ENCODE measurements around the gene CTSD. TPM values are rescaled to one million over a fixed set of nuclear protein-coding genes. Genes with fewer than 3 reads are reported as not detected.

Gene CTSD
- total RNA-seq, 1 experiment from 2014 or later: 199 TPM

DNA sequence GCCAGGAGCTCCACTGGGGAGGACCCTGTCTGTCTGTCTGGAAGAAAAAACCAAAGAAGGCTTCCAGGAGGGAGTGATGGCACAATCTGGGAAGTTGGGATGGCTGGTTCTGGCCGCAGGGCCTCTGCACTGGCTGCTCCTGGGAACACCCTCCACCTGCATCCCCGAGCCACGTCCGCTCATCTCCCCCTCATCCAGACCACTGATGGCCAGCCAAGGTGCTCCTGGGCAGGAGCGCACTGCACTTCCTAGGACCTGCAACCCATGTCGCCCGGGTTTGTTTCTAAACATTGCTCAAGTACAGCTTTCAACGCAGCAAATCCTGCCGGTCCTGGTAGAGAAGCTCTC, 8.4 kb downstream of the CTSD start:
- DNase-seq (ENCODE audit: low spot score) (no peak), ATAC-seq (no peak)
- no peak overlapping the region for H3K4me3 Mint-ChIP-seq
- ChIA-PET POLR2A (no interaction called here), CTCF (interaction anchor here (2.1 kb wide), 1 partner anchor 61 kb away, joined by 5 read pairs; no protein-coding TSS in a partner anchor)
- peaks cover 3% of the 10 kb centered on the region for H3K27me3 Mint-ChIP-seq (ENCODE audit: low read depth)
- TF ChIP-seq, protein P1, sequence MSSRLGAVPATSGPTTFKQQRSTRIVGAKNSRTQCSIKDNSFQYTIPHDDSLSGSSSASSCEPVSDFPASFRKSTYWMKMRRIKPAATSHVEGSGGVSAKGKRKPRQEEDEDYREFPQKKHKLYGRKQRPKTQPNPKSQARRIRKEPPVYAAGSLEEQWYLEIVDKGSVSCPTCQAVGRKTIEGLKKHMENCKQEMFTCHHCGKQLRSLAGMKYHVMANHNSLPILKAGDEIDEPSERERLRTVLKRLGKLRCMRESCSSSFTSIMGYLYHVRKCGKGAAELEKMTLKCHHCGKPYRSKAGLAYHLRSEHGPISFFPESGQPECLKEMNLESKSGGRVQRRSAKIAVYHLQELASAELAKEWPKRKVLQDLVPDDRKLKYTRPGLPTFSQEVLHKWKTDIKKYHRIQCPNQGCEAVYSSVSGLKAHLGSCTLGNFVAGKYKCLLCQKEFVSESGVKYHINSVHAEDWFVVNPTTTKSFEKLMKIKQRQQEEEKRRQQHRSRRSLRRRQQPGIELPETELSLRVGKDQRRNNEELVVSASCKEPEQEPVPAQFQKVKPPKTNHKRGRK (CRISPR knock-in tag; IDR thresholded peaks at IDR 0.05; ENCODE audit: borderline replicate concordance): no peak
- TF ChIP-seq MYBL2 (CRISPR knock-in tag; IDR thresholded peaks at IDR 0.05) (no peak), TEAD4 (CRISPR knock-in tag; IDR thresholded peaks at IDR 0.05) (no peak), JAZF1 (CRISPR knock-in tag; IDR thresholded peaks at IDR 0.05) (no peak), ZBTB21 (CRISPR knock-in tag; IDR thresholded peaks at IDR 0.05; ENCODE audit: borderline replicate concordance) (no peak), ETV6 (CRISPR knock-in tag; IDR thresholded peaks at IDR 0.05) (no peak), HMGA2 (CRISPR knock-in tag; IDR thresholded peaks at IDR 0.05) (no peak)
- TF ChIP-seq, protein P2, sequence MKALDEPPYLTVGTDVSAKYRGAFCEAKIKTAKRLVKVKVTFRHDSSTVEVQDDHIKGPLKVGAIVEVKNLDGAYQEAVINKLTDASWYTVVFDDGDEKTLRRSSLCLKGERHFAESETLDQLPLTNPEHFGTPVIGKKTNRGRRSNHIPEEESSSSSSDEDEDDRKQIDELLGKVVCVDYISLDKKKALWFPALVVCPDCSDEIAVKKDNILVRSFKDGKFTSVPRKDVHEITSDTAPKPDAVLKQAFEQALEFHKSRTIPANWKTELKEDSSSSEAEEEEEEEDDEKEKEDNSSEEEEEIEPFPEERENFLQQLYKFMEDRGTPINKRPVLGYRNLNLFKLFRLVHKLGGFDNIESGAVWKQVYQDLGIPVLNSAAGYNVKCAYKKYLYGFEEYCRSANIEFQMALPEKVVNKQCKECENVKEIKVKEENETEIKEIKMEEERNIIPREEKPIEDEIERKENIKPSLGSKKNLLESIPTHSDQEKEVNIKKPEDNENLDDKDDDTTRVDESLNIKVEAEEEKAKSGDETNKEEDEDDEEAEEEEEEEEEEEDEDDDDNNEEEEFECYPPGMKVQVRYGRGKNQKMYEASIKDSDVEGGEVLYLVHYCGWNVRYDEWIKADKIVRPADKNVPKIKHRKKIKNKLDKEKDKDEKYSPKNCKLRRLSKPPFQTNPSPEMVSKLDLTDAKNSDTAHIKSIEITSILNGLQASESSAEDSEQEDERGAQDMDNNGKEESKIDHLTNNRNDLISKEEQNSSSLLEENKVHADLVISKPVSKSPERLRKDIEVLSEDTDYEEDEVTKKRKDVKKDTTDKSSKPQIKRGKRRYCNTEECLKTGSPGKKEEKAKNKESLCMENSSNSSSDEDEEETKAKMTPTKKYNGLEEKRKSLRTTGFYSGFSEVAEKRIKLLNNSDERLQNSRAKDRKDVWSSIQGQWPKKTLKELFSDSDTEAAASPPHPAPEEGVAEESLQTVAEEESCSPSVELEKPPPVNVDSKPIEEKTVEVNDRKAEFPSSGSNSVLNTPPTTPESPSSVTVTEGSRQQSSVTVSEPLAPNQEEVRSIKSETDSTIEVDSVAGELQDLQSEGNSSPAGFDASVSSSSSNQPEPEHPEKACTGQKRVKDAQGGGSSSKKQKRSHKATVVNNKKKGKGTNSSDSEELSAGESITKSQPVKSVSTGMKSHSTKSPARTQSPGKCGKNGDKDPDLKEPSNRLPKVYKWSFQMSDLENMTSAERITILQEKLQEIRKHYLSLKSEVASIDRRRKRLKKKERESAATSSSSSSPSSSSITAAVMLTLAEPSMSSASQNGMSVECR (CRISPR knock-in tag; IDR thresholded peaks at IDR 0.05; ENCODE audit: borderline replicate concordance): no peak
- TF ChIP-seq, protein P3, sequence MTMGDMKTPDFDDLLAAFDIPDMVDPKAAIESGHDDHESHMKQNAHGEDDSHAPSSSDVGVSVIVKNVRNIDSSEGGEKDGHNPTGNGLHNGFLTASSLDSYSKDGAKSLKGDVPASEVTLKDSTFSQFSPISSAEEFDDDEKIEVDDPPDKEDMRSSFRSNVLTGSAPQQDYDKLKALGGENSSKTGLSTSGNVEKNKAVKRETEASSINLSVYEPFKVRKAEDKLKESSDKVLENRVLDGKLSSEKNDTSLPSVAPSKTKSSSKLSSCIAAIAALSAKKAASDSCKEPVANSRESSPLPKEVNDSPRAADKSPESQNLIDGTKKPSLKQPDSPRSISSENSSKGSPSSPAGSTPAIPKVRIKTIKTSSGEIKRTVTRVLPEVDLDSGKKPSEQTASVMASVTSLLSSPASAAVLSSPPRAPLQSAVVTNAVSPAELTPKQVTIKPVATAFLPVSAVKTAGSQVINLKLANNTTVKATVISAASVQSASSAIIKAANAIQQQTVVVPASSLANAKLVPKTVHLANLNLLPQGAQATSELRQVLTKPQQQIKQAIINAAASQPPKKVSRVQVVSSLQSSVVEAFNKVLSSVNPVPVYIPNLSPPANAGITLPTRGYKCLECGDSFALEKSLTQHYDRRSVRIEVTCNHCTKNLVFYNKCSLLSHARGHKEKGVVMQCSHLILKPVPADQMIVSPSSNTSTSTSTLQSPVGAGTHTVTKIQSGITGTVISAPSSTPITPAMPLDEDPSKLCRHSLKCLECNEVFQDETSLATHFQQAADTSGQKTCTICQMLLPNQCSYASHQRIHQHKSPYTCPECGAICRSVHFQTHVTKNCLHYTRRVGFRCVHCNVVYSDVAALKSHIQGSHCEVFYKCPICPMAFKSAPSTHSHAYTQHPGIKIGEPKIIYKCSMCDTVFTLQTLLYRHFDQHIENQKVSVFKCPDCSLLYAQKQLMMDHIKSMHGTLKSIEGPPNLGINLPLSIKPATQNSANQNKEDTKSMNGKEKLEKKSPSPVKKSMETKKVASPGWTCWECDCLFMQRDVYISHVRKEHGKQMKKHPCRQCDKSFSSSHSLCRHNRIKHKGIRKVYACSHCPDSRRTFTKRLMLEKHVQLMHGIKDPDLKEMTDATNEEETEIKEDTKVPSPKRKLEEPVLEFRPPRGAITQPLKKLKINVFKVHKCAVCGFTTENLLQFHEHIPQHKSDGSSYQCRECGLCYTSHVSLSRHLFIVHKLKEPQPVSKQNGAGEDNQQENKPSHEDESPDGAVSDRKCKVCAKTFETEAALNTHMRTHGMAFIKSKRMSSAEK (CRISPR knock-in tag; IDR thresholded peaks at IDR 0.05; ENCODE audit: borderline replicate concordance): no peak
- TF ChIP-seq, protein P4, sequence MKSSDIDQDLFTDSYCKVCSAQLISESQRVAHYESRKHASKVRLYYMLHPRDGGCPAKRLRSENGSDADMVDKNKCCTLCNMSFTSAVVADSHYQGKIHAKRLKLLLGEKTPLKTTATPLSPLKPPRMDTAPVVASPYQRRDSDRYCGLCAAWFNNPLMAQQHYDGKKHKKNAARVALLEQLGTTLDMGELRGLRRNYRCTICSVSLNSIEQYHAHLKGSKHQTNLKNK (CRISPR knock-in tag; IDR thresholded peaks at IDR 0.05): no peak
- TF ChIP-seq, protein P5, sequence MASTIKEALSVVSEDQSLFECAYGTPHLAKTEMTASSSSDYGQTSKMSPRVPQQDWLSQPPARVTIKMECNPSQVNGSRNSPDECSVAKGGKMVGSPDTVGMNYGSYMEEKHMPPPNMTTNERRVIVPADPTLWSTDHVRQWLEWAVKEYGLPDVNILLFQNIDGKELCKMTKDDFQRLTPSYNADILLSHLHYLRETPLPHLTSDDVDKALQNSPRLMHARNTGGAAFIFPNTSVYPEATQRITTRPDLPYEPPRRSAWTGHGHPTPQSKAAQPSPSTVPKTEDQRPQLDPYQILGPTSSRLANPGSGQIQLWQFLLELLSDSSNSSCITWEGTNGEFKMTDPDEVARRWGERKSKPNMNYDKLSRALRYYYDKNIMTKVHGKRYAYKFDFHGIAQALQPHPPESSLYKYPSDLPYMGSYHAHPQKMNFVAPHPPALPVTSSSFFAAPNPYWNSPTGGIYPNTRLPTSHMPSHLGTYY (CRISPR knock-in tag; IDR thresholded peaks at IDR 0.05): no peak
- TF ChIP-seq, protein P6, sequence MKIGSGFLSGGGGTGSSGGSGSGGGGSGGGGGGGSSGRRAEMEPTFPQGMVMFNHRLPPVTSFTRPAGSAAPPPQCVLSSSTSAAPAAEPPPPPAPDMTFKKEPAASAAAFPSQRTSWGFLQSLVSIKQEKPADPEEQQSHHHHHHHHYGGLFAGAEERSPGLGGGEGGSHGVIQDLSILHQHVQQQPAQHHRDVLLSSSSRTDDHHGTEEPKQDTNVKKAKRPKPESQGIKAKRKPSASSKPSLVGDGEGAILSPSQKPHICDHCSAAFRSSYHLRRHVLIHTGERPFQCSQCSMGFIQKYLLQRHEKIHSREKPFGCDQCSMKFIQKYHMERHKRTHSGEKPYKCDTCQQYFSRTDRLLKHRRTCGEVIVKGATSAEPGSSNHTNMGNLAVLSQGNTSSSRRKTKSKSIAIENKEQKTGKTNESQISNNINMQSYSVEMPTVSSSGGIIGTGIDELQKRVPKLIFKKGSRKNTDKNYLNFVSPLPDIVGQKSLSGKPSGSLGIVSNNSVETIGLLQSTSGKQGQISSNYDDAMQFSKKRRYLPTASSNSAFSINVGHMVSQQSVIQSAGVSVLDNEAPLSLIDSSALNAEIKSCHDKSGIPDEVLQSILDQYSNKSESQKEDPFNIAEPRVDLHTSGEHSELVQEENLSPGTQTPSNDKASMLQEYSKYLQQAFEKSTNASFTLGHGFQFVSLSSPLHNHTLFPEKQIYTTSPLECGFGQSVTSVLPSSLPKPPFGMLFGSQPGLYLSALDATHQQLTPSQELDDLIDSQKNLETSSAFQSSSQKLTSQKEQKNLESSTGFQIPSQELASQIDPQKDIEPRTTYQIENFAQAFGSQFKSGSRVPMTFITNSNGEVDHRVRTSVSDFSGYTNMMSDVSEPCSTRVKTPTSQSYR (CRISPR knock-in tag; IDR thresholded peaks at IDR 0.05): no peak
- TF ChIP-seq, protein P7, sequence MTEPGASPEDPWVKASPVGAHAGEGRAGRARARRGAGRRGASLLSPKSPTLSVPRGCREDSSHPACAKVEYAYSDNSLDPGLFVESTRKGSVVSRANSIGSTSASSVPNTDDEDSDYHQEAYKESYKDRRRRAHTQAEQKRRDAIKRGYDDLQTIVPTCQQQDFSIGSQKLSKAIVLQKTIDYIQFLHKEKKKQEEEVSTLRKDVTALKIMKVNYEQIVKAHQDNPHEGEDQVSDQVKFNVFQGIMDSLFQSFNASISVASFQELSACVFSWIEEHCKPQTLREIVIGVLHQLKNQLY (CRISPR knock-in tag; IDR thresholded peaks at IDR 0.05): no peak
- no peak overlapping the region for H3K27ac Mint-ChIP-seq
- H3K4me1 Mint-ChIP-seq: peaks cover 4% of the 10 kb centered on the region
- no peaks in the 10 kb centered on the region for H3K36me3 Mint-ChIP-seq
- H3K9me3 Mint-ChIP-seq: no peaks in the 10 kb centered on the region
